ENCODE data around the gene FRMD4A.

FRMD4A gene

GRCh38 chr10:13847201-13847631 is 483.5 kb downstream of the FRMD4A start:
- H3K9ac ChIP-seq (ENCODE audit: low read depth, low read length, poor library complexity): peak overlapping the region; percentile 15
- H3K4me2 ChIP-seq (ENCODE audit: insufficient read depth, low read length, poor library complexity, severe bottlenecking): no peak overlapping the region
- no peak overlapping the region for H2BK15ac ChIP-seq (ENCODE audit: low read length)
- H3K36me3 ChIP-seq (replicated peaks in 1 of 2; ENCODE audit: control insufficient read depth in 2 of 2, insufficient read depth in 2 of 2, low read length in 2 of 2): peaks cover 2 to 81% of the 10 kb centered on the region in 2 donors
- DNase-seq (ENCODE audit: low spot score): no peak
- peaks cover 0 to 3% of the 10 kb centered on the region in 2 donors for H3K4me1 ChIP-seq (ENCODE audit: control insufficient read depth in 2 of 2, insufficient read depth in 1 of 2, low read depth in 1 of 2, low read length in 2 of 2)
- no peak overlapping the region for H2BK120ac ChIP-seq (ENCODE audit: low read depth, low read length)
- no peak overlapping the region for H3K14ac ChIP-seq (ENCODE audit: low read length)
- no peak overlapping the region for H2BK12ac ChIP-seq (ENCODE audit: low read length)
- peak overlapping the region; percentile 16 for H3K18ac ChIP-seq (ENCODE audit: low read length)
- no peak overlapping the region for H4K8ac ChIP-seq (ENCODE audit: low read depth, low read length)
- H3K23ac ChIP-seq (ENCODE audit: low read depth, low read length, poor library complexity): no peak overlapping the region
- no peaks in the 10 kb centered on the region for H3K27me3 ChIP-seq (ENCODE audit: control insufficient read depth in 3 of 3, insufficient read depth in 3 of 3, low read depth in 1 of 3, low read length in 3 of 3)
- no peak overlapping the region for H2BK5ac ChIP-seq (ENCODE audit: low read length)
- no peak overlapping the region for H2AK5ac ChIP-seq (ENCODE audit: low read depth, low read length)
- H4K91ac ChIP-seq (ENCODE audit: low read depth, low read length, poor library complexity): no peak overlapping the region
- no peak overlapping the region for H3K4me3 ChIP-seq (ENCODE audit: low read length in 2 of 2)
- no peak overlapping the region for H3K27ac ChIP-seq (replicated peaks; ENCODE audit: low read length)
- H3K9me3 ChIP-seq (replicated peaks in 1 of 2; ENCODE audit: control insufficient read depth in 2 of 2, insufficient read depth in 1 of 2, low read depth in 1 of 2, low read length in 2 of 2): peaks cover 0 to 2% of the 10 kb centered on the region in 2 donors
- WGBS, 2 donors (ENCODE audit: extremely low coverage in 2 of 2, insufficient read length in 2 of 2, insufficient replicate concordance in 1 of 2): no CpG with 5 or more reads among the region's 8 CpGs
- H2AFZ ChIP-seq (ENCODE audit: low read length): no peak overlapping the region
- H3K4ac ChIP-seq (ENCODE audit: low read length): no peak overlapping the region
- H3K79me1 ChIP-seq (ENCODE audit: low read depth, low read length): no peaks in the 10 kb centered on the region

GRCh38 chr10:13845897-13846296 is 484.8 kb downstream of the FRMD4A start:
- Histone ChIP-seq H2BK5ac (ENCODE audit: low read length) (no peak overlapping the region), H2AFZ (ENCODE audit: low read length) (no peak overlapping the region), H3K9ac (ENCODE audit: low read depth, low read length, poor library complexity) (no peak overlapping the region), H3K27me3 (ENCODE audit: control insufficient read depth in 3 of 3, insufficient read depth in 3 of 3, low read depth in 1 of 3, low read length in 3 of 3) (no peaks in the 10 kb centered on the region), H4K8ac (ENCODE audit: low read depth, low read length) (no peak overlapping the region), H2AK5ac (ENCODE audit: low read depth, low read length) (no peak overlapping the region), H3K14ac (ENCODE audit: low read length) (no peak overlapping the region), H3K27ac (replicated peaks; ENCODE audit: low read length) (no peak overlapping the region), H3K4me2 (ENCODE audit: insufficient read depth, low read length, poor library complexity, severe bottlenecking) (no peak overlapping the region), H3K9me3 (replicated peaks in 1 of 2; ENCODE audit: control insufficient read depth in 2 of 2, insufficient read depth in 1 of 2, low read depth in 1 of 2, low read length in 2 of 2) (peaks cover 8 to 15% of the 10 kb centered on the region in 2 donors), H3K4ac (ENCODE audit: low read length) (no peak overlapping the region), H3K23ac (ENCODE audit: low read depth, low read length, poor library complexity) (no peak overlapping the region), H3K18ac (ENCODE audit: low read length) (no peak overlapping the region), H2BK120ac (ENCODE audit: low read depth, low read length) (no peak overlapping the region), H3K4me3 (ENCODE audit: low read length in 2 of 2) (no peak overlapping the region), H2BK12ac (ENCODE audit: low read length) (no peak overlapping the region), H4K91ac (ENCODE audit: low read depth, low read length, poor library complexity) (no peak overlapping the region), H3K36me3 (replicated peaks in 1 of 2; ENCODE audit: control insufficient read depth in 2 of 2, insufficient read depth in 2 of 2, low read length in 2 of 2) (peaks cover 2 to 82% of the 10 kb centered on the region in 2 donors), H3K4me1 (ENCODE audit: control insufficient read depth in 2 of 2, insufficient read depth in 1 of 2, low read depth in 1 of 2, low read length in 2 of 2) (peaks cover 0 to 3% of the 10 kb centered on the region in 2 donors), H2BK15ac (ENCODE audit: low read length) (no peak overlapping the region), H3K79me1 (ENCODE audit: low read depth, low read length) (no peaks in the 10 kb centered on the region)
- no CpG with 5 or more reads among the region's 4 CpGs for WGBS, 2 donors (ENCODE audit: extremely low coverage in 2 of 2, insufficient read length in 2 of 2, insufficient replicate concordance in 1 of 2)
- no peak for DNase-seq (ENCODE audit: low spot score)

GRCh38 chr10:13844651-13845050 is 486.1 kb downstream of the FRMD4A start:
- H3K9ac ChIP-seq (ENCODE audit: low read depth, low read length, poor library complexity): no peak overlapping the region
- H3K23ac ChIP-seq (ENCODE audit: low read depth, low read length, poor library complexity): no peak overlapping the region
- no peak overlapping the region for H4K91ac ChIP-seq (ENCODE audit: low read depth, low read length, poor library complexity)
- H2BK120ac ChIP-seq (ENCODE audit: low read depth, low read length): no peak overlapping the region
- H3K4ac ChIP-seq (ENCODE audit: low read length): no peak overlapping the region
- no peak overlapping the region for H2BK15ac ChIP-seq (ENCODE audit: low read length)
- no CpG with 5 or more reads among the region's 7 CpGs for WGBS, 2 donors (ENCODE audit: extremely low coverage in 2 of 2, insufficient read length in 2 of 2, insufficient replicate concordance in 1 of 2)
- no peak overlapping the region for H2BK12ac ChIP-seq (ENCODE audit: low read length)
- no peaks in the 10 kb centered on the region for H3K79me1 ChIP-seq (ENCODE audit: low read depth, low read length)
- H3K4me1 ChIP-seq (ENCODE audit: control insufficient read depth in 2 of 2, insufficient read depth in 1 of 2, low read depth in 1 of 2, low read length in 2 of 2): peaks cover 0 to 3% of the 10 kb centered on the region in 2 donors
- H2BK5ac ChIP-seq (ENCODE audit: low read length): no peak overlapping the region
- no peak overlapping the region for H3K18ac ChIP-seq (ENCODE audit: low read length)
- no peak for DNase-seq (ENCODE audit: low spot score)
- H4K8ac ChIP-seq (ENCODE audit: low read depth, low read length): no peak overlapping the region
- no peaks in the 10 kb centered on the region for H3K27me3 ChIP-seq (ENCODE audit: control insufficient read depth in 3 of 3, insufficient read depth in 3 of 3, low read depth in 1 of 3, low read length in 3 of 3)
- H3K36me3 ChIP-seq (replicated peaks in 1 of 2; ENCODE audit: control insufficient read depth in 2 of 2, insufficient read depth in 2 of 2, low read length in 2 of 2): peaks cover 2 to 79% of the 10 kb centered on the region in 2 donors
- no peak overlapping the region for H2AFZ ChIP-seq (ENCODE audit: low read length)
- H3K4me3 ChIP-seq (ENCODE audit: low read length in 2 of 2): no peak overlapping the region
- no peak overlapping the region for H2AK5ac ChIP-seq (ENCODE audit: low read depth, low read length)
- no peak overlapping the region for H3K14ac ChIP-seq (ENCODE audit: low read length)
- H3K4me2 ChIP-seq (ENCODE audit: insufficient read depth, low read length, poor library complexity, severe bottlenecking): no peak overlapping the region
- peaks cover 8 to 17% of the 10 kb centered on the region in 2 donors for H3K9me3 ChIP-seq (replicated peaks in 1 of 2; ENCODE audit: control insufficient read depth in 2 of 2, insufficient read depth in 1 of 2, low read depth in 1 of 2, low read length in 2 of 2)
- H3K27ac ChIP-seq (replicated peaks; ENCODE audit: low read length): no peak overlapping the region

- Histone ChIP-seq H4K91ac (ENCODE audit: low read depth, low read length, poor library complexity) (no peak overlapping the region), H3K27ac (replicated peaks; ENCODE audit: low read length) (no peak overlapping the region), H3K9ac (ENCODE audit: low read depth, low read length, poor library complexity) (no peak overlapping the region), H3K18ac (ENCODE audit: low read length) (no peak overlapping the region), H3K36me3 (replicated peaks in 1 of 2; ENCODE audit: control insufficient read depth in 2 of 2, insufficient read depth in 2 of 2, low read length in 2 of 2) (peaks cover 4 to 78% of the 10 kb centered on the region in 2 donors), H3K4me2 (ENCODE audit: insufficient read depth, low read length, poor library complexity, severe bottlenecking) (no peak overlapping the region), H3K4ac (ENCODE audit: low read length) (no peak overlapping the region), H3K4me3 (ENCODE audit: low read length in 2 of 2) (no peak overlapping the region), H3K23ac (ENCODE audit: low read depth, low read length, poor library complexity) (no peak overlapping the region), H3K9me3 (replicated peaks in 1 of 2; ENCODE audit: control insufficient read depth in 2 of 2, insufficient read depth in 1 of 2, low read depth in 1 of 2, low read length in 2 of 2) (peaks cover 8 to 17% of the 10 kb centered on the region in 2 donors), H3K4me1 (ENCODE audit: control insufficient read depth in 2 of 2, insufficient read depth in 1 of 2, low read depth in 1 of 2, low read length in 2 of 2) (no peaks in the 10 kb centered on the region), H4K8ac (ENCODE audit: low read depth, low read length) (no peak overlapping the region), H2BK15ac (ENCODE audit: low read length) (no peak overlapping the region), H3K14ac (ENCODE audit: low read length) (no peak overlapping the region), H2BK5ac (ENCODE audit: low read length) (no peak overlapping the region), H2BK120ac (ENCODE audit: low read depth, low read length) (no peak overlapping the region), H2AFZ (ENCODE audit: low read length) (no peak overlapping the region), H3K79me1 (ENCODE audit: low read depth, low read length) (no peaks in the 10 kb centered on the region), H3K27me3 (ENCODE audit: control insufficient read depth in 3 of 3, insufficient read depth in 3 of 3, low read depth in 1 of 3, low read length in 3 of 3) (no peaks in the 10 kb centered on the region), H2BK12ac (ENCODE audit: low read length) (no peak overlapping the region), H2AK5ac (ENCODE audit: low read depth, low read length) (no peak overlapping the region)
- no CpG with 5 or more reads among the region's 3 CpGs for WGBS, 2 donors (ENCODE audit: extremely low coverage in 2 of 2, insufficient read length in 2 of 2, insufficient replicate concordance in 1 of 2)
- no peak for DNase-seq (ENCODE audit: low spot score)
These were observed 488.6 kb downstream of the FRMD4A start for GRCh38 chr10:13842117-13842516.

Data from neuronal stem cell (in vitro differentiated cells).